MCF 10A (cell line): ENCODE measurements around the gene HPCAL4. TPM values are rescaled to one million over a fixed set of nuclear protein-coding genes. Genes with fewer than 3 reads are reported as not detected.

Experiments
- BruUV-seq: library from RNA; stranded (reverse); fragments of 400-500 nt; replicated peaks from 2 replicates; lab custom pipeline; 2021; lab: Mats Ljungman, UMichigan
- CTCF ChIA-PET: fragments of 300-600 bp; sonication (Branson Sonifier 250); formaldehyde crosslinking; extraction: SDS; loops from one replicate; lab custom pipeline; 2021; ENCODE audit warnings: antibody characterized with exemption, inconsistent platforms; lab: Yijun Ruan, JAX
- POLR2A ChIA-PET: fragments of 300-600, 350-650 bp; sonication (Branson Sonifier 250); formaldehyde crosslinking; extraction: SDS; loops from one replicate; lab custom pipeline; 2020; ENCODE audit warnings: antibody characterized with exemption, inconsistent platforms; lab: Yijun Ruan, JAX
- DNase-seq: peaks from one replicate; pipeline ENCODE4 v3.0.0-alpha.2; 2018; ENCODE audit not compliant: unreplicated experiment
- H3K27ac Mint-ChIP-seq: one replicate; pipeline ENCODE4 v1.8.0; 2022; ENCODE audit warnings: mild to moderate bottlenecking, low read depth, mixed read lengths; ENCODE audit not compliant: unreplicated experiment
- H3K27me3 Mint-ChIP-seq: one replicate; pipeline ENCODE4 v1.8.0; 2022; ENCODE audit warnings: mixed read lengths; ENCODE audit not compliant: insufficient read depth, unreplicated experiment
- H3K36me3 Mint-ChIP-seq: one replicate; pipeline ENCODE4 v1.8.0; 2022; ENCODE audit warnings: mild to moderate bottlenecking, moderate library complexity, mixed read lengths; ENCODE audit not compliant: insufficient read depth, unreplicated experiment
- H3K4me1 Mint-ChIP-seq: one replicate; pipeline ENCODE4 v1.8.0; 2022; ENCODE audit warnings: mixed read lengths; ENCODE audit not compliant: insufficient read depth, unreplicated experiment
- H3K4me3 Mint-ChIP-seq: one replicate; pipeline ENCODE4 v1.8.0; 2022; ENCODE audit warnings: mild to moderate bottlenecking, moderate library complexity, mixed read lengths; ENCODE audit not compliant: unreplicated experiment
- H3K9me3 Mint-ChIP-seq: one replicate; pipeline ENCODE4 v1.8.0; 2022; ENCODE audit warnings: mixed read lengths; ENCODE audit not compliant: unreplicated experiment
- intact Hi-C: fragments of 100-400 bp; cut with micrococcal nuclease; formaldehyde crosslinking; loops from 2 replicates; pipeline ENCODE4 v1.14.1; 2022
- total RNA-seq: library from RNA; stranded (reverse); gene quantifications from 2 replicates; pipeline ENCODE4 v1.2.3, GENCODE V29; 2022
- TF ChIP-seq, protein P1 (sequence below): fragments of 200-600 bp; IDR thresholded peaks from one replicate; pipeline ENCODE4 v1.8.0; 2022; ENCODE audit warnings: antibody characterized with exemption, mild to moderate bottlenecking; ENCODE audit not compliant: unreplicated experiment

The HPCAL4 gene
- total RNA-seq, 1 experiment from 2014 or later, result not detected

DNA sequence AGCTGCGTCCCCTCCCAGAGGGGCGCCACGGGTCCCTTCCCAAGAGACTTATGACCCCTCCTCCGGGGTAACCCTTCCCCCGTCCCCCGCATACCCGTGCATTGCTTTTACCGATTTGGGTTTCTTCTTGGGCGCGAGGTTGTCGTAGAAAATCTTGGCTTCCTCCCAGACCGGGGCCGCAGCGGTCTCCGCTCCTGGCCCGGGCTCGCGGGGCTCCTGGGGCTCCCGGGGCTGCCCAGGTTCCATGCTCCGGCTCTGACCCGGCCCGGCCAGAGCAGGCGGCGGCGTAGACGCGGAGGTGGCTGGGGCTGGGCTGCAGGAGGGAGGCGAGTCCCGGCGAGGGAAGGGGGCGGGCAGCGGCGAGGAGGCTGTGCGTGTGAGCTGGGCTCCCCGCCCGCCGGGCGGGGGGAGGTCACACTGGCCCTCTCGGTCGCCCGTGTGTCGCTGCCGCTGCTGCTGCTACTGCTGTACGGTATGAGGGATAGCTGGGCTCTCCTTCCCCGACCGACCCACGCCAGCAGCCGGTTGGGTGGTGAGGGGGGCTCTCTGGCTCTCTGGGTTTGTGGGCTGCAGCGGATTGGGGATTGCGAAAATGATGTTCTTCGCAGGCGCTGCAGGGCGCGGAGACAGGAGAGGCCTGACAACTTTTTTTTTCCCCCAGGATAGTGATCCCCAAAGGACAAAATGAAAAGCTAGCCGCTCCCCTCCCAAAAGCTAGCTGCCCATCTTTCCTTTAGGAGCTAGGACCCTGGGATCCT lies 19.3 kb downstream of the HPCAL4 start, which contains the start of gene NT5C1A:
Gene NT5C1A, minus strand, starts transcription at position 315 of the 758 bp plus-strand sequence. Its CDS starts 69 bp downstream, at position 246.
- TF ChIP-seq, protein P1, sequence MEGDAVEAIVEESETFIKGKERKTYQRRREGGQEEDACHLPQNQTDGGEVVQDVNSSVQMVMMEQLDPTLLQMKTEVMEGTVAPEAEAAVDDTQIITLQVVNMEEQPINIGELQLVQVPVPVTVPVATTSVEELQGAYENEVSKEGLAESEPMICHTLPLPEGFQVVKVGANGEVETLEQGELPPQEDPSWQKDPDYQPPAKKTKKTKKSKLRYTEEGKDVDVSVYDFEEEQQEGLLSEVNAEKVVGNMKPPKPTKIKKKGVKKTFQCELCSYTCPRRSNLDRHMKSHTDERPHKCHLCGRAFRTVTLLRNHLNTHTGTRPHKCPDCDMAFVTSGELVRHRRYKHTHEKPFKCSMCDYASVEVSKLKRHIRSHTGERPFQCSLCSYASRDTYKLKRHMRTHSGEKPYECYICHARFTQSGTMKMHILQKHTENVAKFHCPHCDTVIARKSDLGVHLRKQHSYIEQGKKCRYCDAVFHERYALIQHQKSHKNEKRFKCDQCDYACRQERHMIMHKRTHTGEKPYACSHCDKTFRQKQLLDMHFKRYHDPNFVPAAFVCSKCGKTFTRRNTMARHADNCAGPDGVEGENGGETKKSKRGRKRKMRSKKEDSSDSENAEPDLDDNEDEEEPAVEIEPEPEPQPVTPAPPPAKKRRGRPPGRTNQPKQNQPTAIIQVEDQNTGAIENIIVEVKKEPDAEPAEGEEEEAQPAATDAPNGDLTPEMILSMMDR, result no peak
- no peak within 1 kb of the TSS for H3K27ac Mint-ChIP-seq
- no peak for DNase-seq
- no peaks in the 10 kb centered on the region for H3K9me3 Mint-ChIP-seq
- ChIA-PET POLR2A (interaction anchor here (0.7 to 1.4 kb wide), 3 partner anchors 14 to 66 kb away, joined by 3 to 5 read pairs (median 3); no protein-coding TSS in a partner anchor), CTCF (interaction anchor here (0.5 to 1.1 kb wide), 4 partner anchors 18 to 178 kb away, joined by 3 to 6 read pairs (median 3); no protein-coding TSS in a partner anchor)
- intact Hi-C loops, result no loop called here
- peaks cover 20% of the 10 kb centered on the region for H3K27me3 Mint-ChIP-seq
- H3K4me1 Mint-ChIP-seq, result peaks cover 9% of the 10 kb centered on the region
- no TSS peak for BruUV-seq
- H3K36me3 Mint-ChIP-seq, result no peaks in the 10 kb centered on the region
- H3K4me3 Mint-ChIP-seq, result peak within 1 kb of the TSS; percentile 48

DNA sequence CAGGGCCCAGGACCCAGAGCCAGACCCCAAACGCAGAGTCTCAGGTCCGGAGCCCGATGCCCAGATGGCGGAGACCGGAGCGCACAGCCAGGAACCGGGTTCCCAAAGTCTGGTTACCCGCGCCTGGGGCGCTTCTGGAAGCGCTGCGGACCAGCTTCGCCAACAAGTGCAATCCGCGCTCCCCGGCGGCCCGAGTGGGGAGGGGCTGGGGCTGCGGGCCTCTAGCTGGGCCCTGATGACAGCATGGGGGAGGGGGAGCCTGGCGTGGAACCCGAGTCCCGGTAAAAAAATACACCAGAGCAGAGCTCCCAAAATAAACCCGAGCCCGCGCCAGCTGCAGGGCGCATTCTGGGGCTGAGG lies 19.8 kb downstream of the HPCAL4 start:
- Mint-ChIP-seq H3K4me1 (peaks cover 3% of the 10 kb centered on the region), H3K36me3 (no peaks in the 10 kb centered on the region), H3K9me3 (no peaks in the 10 kb centered on the region), H3K27me3 (peaks cover 26% of the 10 kb centered on the region), H3K4me3 (no peak overlapping the region), H3K27ac (no peak overlapping the region)
- no TSS peak for BruUV-seq
- CTCF ChIA-PET, result interaction anchor here (1.0 to 2.2 kb wide), 3 partner anchors 13 to 18 kb away, joined by 3 to 14 read pairs (median 5); no protein-coding TSS in a partner anchor
- TF ChIP-seq, protein P1, result no peak
- intact Hi-C loops, result no loop called here
- POLR2A ChIA-PET, result interaction anchor here (0.6 to 1.4 kb wide), 4 partner anchors 13 to 186 kb away, joined by 3 to 5 read pairs (median 4); no protein-coding TSS in a partner anchor
- no peak for DNase-seq

DNA sequence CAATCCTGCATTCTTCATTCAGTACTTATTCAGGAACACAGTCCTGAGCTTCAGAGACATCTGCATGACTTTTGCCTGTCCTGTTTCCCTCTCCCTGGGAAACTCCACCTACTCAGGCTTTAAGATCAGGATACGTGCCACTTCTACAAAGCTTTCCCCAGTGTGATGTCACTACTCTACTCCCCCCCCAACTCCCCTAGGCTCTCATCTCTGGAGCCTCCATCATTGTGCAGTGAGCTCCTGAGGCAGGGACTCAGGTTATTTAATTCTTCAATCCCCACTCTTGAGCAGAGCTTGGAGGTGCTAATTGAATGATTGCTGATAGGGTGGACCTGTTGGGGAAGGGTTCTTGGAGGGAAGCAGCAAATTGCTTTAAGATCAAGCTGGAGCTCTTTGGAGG lies 20.5 kb downstream of the HPCAL4 start:
- DNase-seq, result no peak
- Mint-ChIP-seq H3K27me3 (peaks cover 28% of the 10 kb centered on the region), H3K4me3 (no peak overlapping the region), H3K4me1 (no peaks in the 10 kb centered on the region), H3K36me3 (no peaks in the 10 kb centered on the region), H3K9me3 (no peaks in the 10 kb centered on the region), H3K27ac (no peak overlapping the region)
- TF ChIP-seq, protein P1, result no peak
- intact Hi-C loops, result no loop called here
- no TSS peak for BruUV-seq
- ChIA-PET CTCF (interaction anchor here (1.6 to 2.2 kb wide), 2 partner anchors 12 to 17 kb away, joined by 5 to 14 read pairs; no protein-coding TSS in a partner anchor), POLR2A (interaction anchor here (0.6 to 1.4 kb wide), 3 partner anchors 13 to 186 kb away, joined by 3 to 5 read pairs (median 4); no protein-coding TSS in a partner anchor)

DNA sequence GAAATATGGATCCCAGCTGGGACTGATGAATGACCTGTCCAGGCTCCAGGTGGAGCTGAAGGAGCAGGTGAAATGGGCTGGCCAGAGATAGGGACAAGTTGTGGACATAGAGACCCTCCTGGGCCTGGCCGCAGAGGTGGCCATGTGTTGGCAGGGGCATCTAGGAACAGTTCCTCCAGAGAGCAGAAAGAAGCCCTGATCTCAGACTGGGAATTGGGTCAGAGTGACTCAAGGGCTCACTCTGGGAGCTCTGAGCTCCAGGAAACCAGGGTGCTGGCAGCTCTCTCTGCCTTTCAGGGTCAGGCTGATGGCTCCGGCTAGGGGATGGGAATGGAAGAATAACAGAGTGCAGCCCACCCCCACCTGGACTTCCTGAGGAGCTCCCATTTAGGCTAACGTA lies 22.3 kb downstream of the HPCAL4 start:
- H3K27me3 Mint-ChIP-seq, result peaks cover 28% of the 10 kb centered on the region
- CTCF ChIA-PET, result interaction anchor here (3.9 kb wide), 1 partner anchor 11 kb away, joined by 19 read pairs; no protein-coding TSS in a partner anchor

More for the DNA sequence above, 22.3 kb downstream of the HPCAL4 start:
- Mint-ChIP-seq H3K4me1 (no peaks in the 10 kb centered on the region), H3K9me3 (no peaks in the 10 kb centered on the region), H3K36me3 (no peaks in the 10 kb centered on the region), H3K27ac (no peak overlapping the region), H3K4me3 (no peak overlapping the region)
- DNase-seq, result no peak
- BruUV-seq, result no TSS peak
- POLR2A ChIA-PET, result no interaction called here
- intact Hi-C loops, result no loop called here
- TF ChIP-seq, protein P1, result no peak
